ENCODE data around the gene SMIM22.

GRCh38 chr16:4833584-4833983, 38.4 kb downstream of the SMIM22 start:
- TF ChIP-seq POLR2A (IDR thresholded peaks at IDR 0.05): no peak
- no peak for TF ChIP-seq CTCF (IDR thresholded peaks at IDR 0.05)

Data from vagina (tissue), 2 donors.